ENCODE data around the gene ABCC2. TPM values are rescaled to one million over a fixed set of nuclear protein-coding genes. Genes with fewer than 3 reads are reported as not detected.

ABCC2 gene
- total RNA-seq, result under 0.01 and 0.17 TPM in 2 replicates

DNA sequence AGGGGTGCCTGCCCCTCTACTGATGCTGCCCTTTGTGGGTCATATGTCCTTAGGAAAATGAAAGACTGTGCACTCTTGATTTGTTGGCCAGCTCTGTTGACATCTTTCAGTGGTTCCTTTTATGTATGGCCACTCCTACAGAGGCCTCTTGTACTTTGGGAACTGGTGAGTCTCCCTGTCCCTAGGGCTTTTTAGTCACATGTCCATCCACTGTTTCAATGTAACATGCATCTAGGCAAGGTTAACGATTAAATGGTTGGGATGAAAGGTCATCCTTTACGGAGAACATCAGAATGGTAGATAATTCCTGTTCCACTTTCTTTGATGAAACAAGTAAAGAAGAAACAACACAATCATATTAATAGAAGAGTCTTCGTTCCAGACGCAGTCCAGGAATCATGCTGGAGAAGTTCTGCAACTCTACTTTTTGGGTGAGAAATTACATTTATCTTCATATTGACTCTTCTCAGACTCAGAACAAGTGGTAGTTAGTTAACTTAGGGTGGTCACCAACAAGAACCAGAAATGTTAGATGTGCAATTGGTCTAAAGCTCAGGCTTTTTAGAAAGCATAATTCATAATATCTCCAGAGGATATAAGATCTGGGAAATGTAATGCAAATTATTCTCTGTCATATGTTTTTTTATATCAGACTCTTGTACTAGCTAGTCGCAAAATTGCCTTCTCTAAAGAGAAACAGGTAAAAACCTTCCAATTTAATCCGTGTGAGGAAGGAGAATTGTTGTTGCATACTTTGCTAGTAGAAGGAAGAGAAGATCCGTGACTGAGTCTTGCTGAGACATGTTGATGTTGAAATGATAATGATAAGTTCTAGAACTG, at the start of gene ABCC2:
Gene ABCC2 (plus strand): TSS at position 194 of the 840 bp plus-strand sequence. CDS start 205 bp downstream, at position 399.

Other genes starting within 250 kb of the ABCC2 start
- not detected in 2 replicates for gene NKX2-3, start 249.7 kb upstream of the ABCC2 start, total RNA-seq
- 4.0 and 7.1 TPM in 2 replicates for gene SLC25A28, start 162.2 kb upstream of the ABCC2 start, total RNA-seq
- gene ENTPD7, start 123.1 kb upstream of the ABCC2 start, total RNA-seq, result 7.1 and 7.4 TPM in 2 replicates
- 24.4 and 25.7 TPM in 2 replicates for gene COX15, start 50.5 kb upstream of the ABCC2 start, total RNA-seq
- gene CUTC, start 50.4 kb upstream of the ABCC2 start, total RNA-seq, result 12.3 and 12.8 TPM in 2 replicates
- gene DNMBP, start 227.3 kb downstream of the ABCC2 start, total RNA-seq, result 11.0 and 12.4 TPM in 2 replicates

All from bronchus fibroblast of lung (primary cell).